Osteoblast (primary cell): ENCODE results near the gene ITGB2. TPM values are rescaled to one million over a fixed set of nuclear protein-coding genes. Genes with fewer than 3 reads are reported as not detected.
"Not testable (repeated sequence)": the region's sequence is repeated elsewhere in the genome, so short reads cannot be mapped to it uniquely, and the experiment has no call there.

ENCODE experiments used
- DNase-seq: peaks from one replicate; pipeline ENCODE4 v3.0.0; 2011; ENCODE audit warnings: low spot score, mixed read lengths; ENCODE audit not compliant: insufficient read length; ENCODE audit errors: missing footprints
- H2AFZ ChIP-seq: 2 replicates; pipeline ENCODE4 v1.6.0; 2011; ENCODE audit warnings: mild to moderate bottlenecking, low read length
- H3K27ac ChIP-seq: 2 replicates; pipeline ENCODE4 v1.5.1; 2011; ENCODE audit warnings: mild to moderate bottlenecking, low read depth, low read length, moderate library complexity
- H3K27me3 ChIP-seq: 2 replicates; pipeline ENCODE4 v1.6.0; 2012; ENCODE audit warnings: mild to moderate bottlenecking, control low read depth, inconsistent platforms, low read length, moderate library complexity; ENCODE audit not compliant: insufficient read depth
- H3K36me3 ChIP-seq: 2 replicates; pipeline ENCODE4 v1.5.1; 2011; ENCODE audit warnings: mild to moderate bottlenecking, low read length, control low read depth, moderate library complexity; ENCODE audit not compliant: insufficient read depth
- H3K4me1 ChIP-seq: 2 replicates; pipeline ENCODE4 v1.5.1; 2011; ENCODE audit warnings: mild to moderate bottlenecking, low read length, control low read depth, moderate library complexity; ENCODE audit not compliant: insufficient read depth
- H3K4me2 ChIP-seq: 2 replicates; pipeline ENCODE4 v1.6.0; 2011; ENCODE audit warnings: mild to moderate bottlenecking, low read length; ENCODE audit not compliant: insufficient read depth
- H3K4me3 ChIP-seq: fragments of 200-600 bp; sonication (generic); 3 replicates; pipeline ENCODE4 v1.5.1; 2012; ENCODE audit warnings: mild to moderate bottlenecking, low read length, inconsistent platforms; ENCODE audit not compliant: insufficient read depth
- H3K79me2 ChIP-seq: 2 replicates; pipeline ENCODE4 v1.6.0; 2012; ENCODE audit warnings: mild to moderate bottlenecking, low read length, control low read depth, inconsistent platforms; ENCODE audit not compliant: insufficient read depth
- H3K9me3 ChIP-seq: 2 replicates; pipeline ENCODE4 v1.5.1; 2011; ENCODE audit warnings: low read depth, low read length, control low read depth
- H4K20me1 ChIP-seq: 2 replicates; pipeline ENCODE4 v1.6.0; 2012; ENCODE audit warnings: mild to moderate bottlenecking, low read length, control low read depth; ENCODE audit not compliant: insufficient read depth
- CTCF ChIP-seq: IDR thresholded peaks from 2 replicates; pipeline ENCODE4 v1.5.1; 2011; ENCODE audit warnings: mild to moderate bottlenecking, low read depth, low read length, moderate library complexity; ENCODE audit errors: extremely low read depth
- total RNA-seq: library from RNA; depleted of rRNA; stranded (reverse); fragments of >200 nt; gene quantifications from 2 replicates; pipeline ENCODE4 v1.2.3, GENCODE V29; 2012

The ITGB2 gene
- total RNA-seq, 1 donor: 15.2 TPM

- H3K4me1 ChIP-seq: peaks cover 21% of the 10 kb centered on the region
- no peaks in the 10 kb centered on the region for H3K9me3 ChIP-seq
- peak; percentile 94 for DNase-seq
- peak overlapping the region; percentile 43 for H3K4me2 ChIP-seq
- no peaks in the 10 kb centered on the region for H4K20me1 ChIP-seq
- peak overlapping the region; percentile 69 for H3K27ac ChIP-seq
- H3K79me2 ChIP-seq: no peaks in the 10 kb centered on the region
- no peak overlapping the region for H2AFZ ChIP-seq
- no peaks in the 10 kb centered on the region for H3K36me3 ChIP-seq
- peak overlapping the region; percentile 20 for H3K4me3 ChIP-seq
- no peak for TF ChIP-seq CTCF
- H3K27me3 ChIP-seq: no peaks in the 10 kb centered on the region
Observed at GRCh38 chr21:44881198-44881872, 39.4 kb downstream of the ITGB2 start.

- Histone ChIP-seq H3K4me1 (peaks cover 21% of the 10 kb centered on the region), H3K4me2 (peak overlapping the region; percentile 43), H3K4me3 (peak overlapping the region; percentile 20), H3K9me3 (no peaks in the 10 kb centered on the region), H3K79me2 (no peaks in the 10 kb centered on the region), H2AFZ (no peak overlapping the region), H3K27me3 (no peaks in the 10 kb centered on the region), H3K27ac (peak overlapping the region; percentile 69), H3K36me3 (no peaks in the 10 kb centered on the region), H4K20me1 (no peaks in the 10 kb centered on the region)
- DNase-seq: peak; percentile 51
- no peak for TF ChIP-seq CTCF
Observed at GRCh38 chr21:44880405-44881197, 40.1 kb downstream of the ITGB2 start.

- not testable (repeated sequence) for H3K9me3 ChIP-seq, DNase-seq, H3K4me2 ChIP-seq, H3K27ac ChIP-seq, H4K20me1 ChIP-seq, H3K27me3 ChIP-seq, H2AFZ ChIP-seq, H3K4me3 ChIP-seq, H3K36me3 ChIP-seq, H3K79me2 ChIP-seq
- H3K4me1 ChIP-seq: peaks cover 34% of the 10 kb centered on the region
Observed at GRCh38 chr21:44879238-44879637, 41.5 kb downstream of the ITGB2 start.

- H3K79me2 ChIP-seq: peaks cover 2% of the 10 kb centered on the region
- no peak overlapping the region for H3K4me3 ChIP-seq
- H3K27ac ChIP-seq: no peak overlapping the region
- peaks cover 36% of the 10 kb centered on the region for H3K4me1 ChIP-seq
- H3K36me3 ChIP-seq: no peaks in the 10 kb centered on the region
- H3K4me2 ChIP-seq: no peak overlapping the region
- DNase-seq: peak; percentile 73
- H3K9me3 ChIP-seq: no peaks in the 10 kb centered on the region
- no peaks in the 10 kb centered on the region for H4K20me1 ChIP-seq
- no peak for TF ChIP-seq CTCF
- H3K27me3 ChIP-seq: no peaks in the 10 kb centered on the region
- no peak overlapping the region for H2AFZ ChIP-seq
Observed at GRCh38 chr21:44878053-44878982, 42.4 kb downstream of the ITGB2 start.
